Esophagus (tissue), 2 donors: ENCODE data around the gene KLC1. TPM values are rescaled to one million over a fixed set of nuclear protein-coding genes. Genes with fewer than 3 reads are reported as not detected.

ENCODE experiments used
- H3K27ac ChIP-seq, 2 donors: one replicate each; pipeline ENCODE4 v1.5.1; 2013; ENCODE audit warnings: low read depth in 2 of 2, mild to moderate bottlenecking in 2 of 2, inconsistent platforms in 1 of 2, low read length in 1 of 2, moderate library complexity in 1 of 2
- H3K27me3 ChIP-seq, 2 donors: one replicate each; pipeline ENCODE4 v1.6.1; 2013; ENCODE audit warnings: low read length in 2 of 2, control low read depth in 1 of 2, mild to moderate bottlenecking in 1 of 2; ENCODE audit not compliant: insufficient read depth in 2 of 2, control insufficient read depth in 1 of 2
- H3K36me3 ChIP-seq, 2 donors: one replicate each; pipeline ENCODE4 v1.6.1; 2013; ENCODE audit warnings: low read length in 1 of 2; ENCODE audit not compliant: control insufficient read depth in 2 of 2, insufficient read depth in 2 of 2
- H3K4me1 ChIP-seq, 2 donors: one replicate each; pipeline ENCODE4 v1.6.1; 2013; ENCODE audit warnings: low read length in 1 of 2; ENCODE audit not compliant: control insufficient read depth in 2 of 2, insufficient read depth in 2 of 2
- H3K4me3 ChIP-seq, 2 donors: one replicate each; pipeline ENCODE4 v1.5.1; 2013; ENCODE audit warnings: low read length in 2 of 2, mild to moderate bottlenecking in 2 of 2, low read depth in 1 of 2, moderate library complexity in 1 of 2
- H3K9me3 ChIP-seq, 2 donors: one replicate each; pipeline ENCODE4 v1.6.1; 2013; ENCODE audit warnings: mild to moderate bottlenecking in 2 of 2, low read depth in 1 of 2, low read length in 1 of 2, moderate library complexity in 1 of 2; ENCODE audit not compliant: control insufficient read depth in 2 of 2, insufficient read depth in 1 of 2
- WGBS, 2 donors: extraction: QIAGEN DNeasy Blood & Tissue Kit; methylation state at CpG; one replicate each; pipeline ENCODE4 v1.1.7; 2013; 5-methylcytosine and 5-hydroxymethylcytosine counted together
- polyA plus RNA-seq, 2 donors: library from polyadenylated mRNA; stranded (reverse); fragments of 200-250 nt; gene quantifications; one replicate each; pipeline ENCODE4 v1.2.3, GENCODE V29; 2013
- donor health status: healthy with polysubstance abuse.
- donor health status: Bipolar disorder and iron deficiency.

The KLC1 gene
- polyA plus RNA-seq, 2 donors, result 69.8 to 102 TPM

GRCh38 chr14:103692871-103693270 is 63.9 kb downstream of the KLC1 start:
- H3K9me3 ChIP-seq, result peaks cover 0 to 2% of the 10 kb centered on the region in 2 donors
- peaks cover 11 to 18% of the 10 kb centered on the region in 2 donors for H3K36me3 ChIP-seq
- WGBS, 2 donors, result 51 to 54% methylated on average over 12 of the region's 12 CpGs
- no peak overlapping the region for H3K4me3 ChIP-seq
- no peaks in the 10 kb centered on the region for H3K27me3 ChIP-seq
- H3K27ac ChIP-seq, result peak overlapping the region; percentile 76 to 93
- H3K4me1 ChIP-seq, result peaks cover 3 to 27% of the 10 kb centered on the region in 2 donors

GRCh38 chr14:103693515-103693914 is 64.5 kb downstream of the KLC1 start:
- peaks cover 11 to 22% of the 10 kb centered on the region in 2 donors for H3K36me3 ChIP-seq
- no peaks in the 10 kb centered on the region for H3K27me3 ChIP-seq
- H3K4me3 ChIP-seq, result no peak overlapping the region
- WGBS, 2 donors, result 51 to 63% methylated on average over 22 of the region's 22 CpGs
- H3K9me3 ChIP-seq, result peaks cover 0 to 2% of the 10 kb centered on the region in 2 donors
- H3K27ac ChIP-seq, result peak overlapping the region; percentile 78 to 93
- H3K4me1 ChIP-seq, result peaks cover 6 to 33% of the 10 kb centered on the region in 2 donors

DNA sequence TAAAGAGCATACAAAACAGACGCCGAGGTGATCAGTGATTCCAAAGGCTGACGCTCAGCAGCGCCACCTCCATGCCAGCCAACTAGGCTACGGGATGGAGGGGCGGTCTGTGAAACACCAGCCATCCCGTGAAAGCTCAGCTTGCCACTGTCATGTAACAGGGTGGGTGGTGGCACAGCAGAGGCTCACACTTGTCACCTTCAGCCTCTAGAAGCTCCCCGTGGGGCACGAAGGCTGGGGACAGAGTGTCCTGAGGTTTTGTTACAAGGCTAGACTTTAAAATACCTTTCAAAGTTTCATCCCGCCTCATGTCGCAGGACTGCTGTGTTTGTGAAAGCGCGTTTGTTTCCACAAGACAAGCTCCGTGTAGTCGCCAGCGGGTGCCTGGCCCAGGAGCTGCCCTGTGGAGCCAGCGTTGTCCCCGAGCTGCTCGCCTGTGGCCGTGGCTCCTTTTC is 65.6 kb downstream of the KLC1 start:
- H3K4me3 ChIP-seq, result no peak overlapping the region
- peaks cover 11 to 43% of the 10 kb centered on the region in 2 donors for H3K4me1 ChIP-seq
- peaks cover 0 to 2% of the 10 kb centered on the region in 2 donors for H3K9me3 ChIP-seq
- no peak overlapping the region for H3K27ac ChIP-seq
- H3K36me3 ChIP-seq, result peaks cover 14 to 27% of the 10 kb centered on the region in 2 donors
- WGBS, 2 donors, result 87 to 92% methylated on average over 20 of the region's 20 CpGs
- H3K27me3 ChIP-seq, result no peaks in the 10 kb centered on the region

GRCh38 chr14:103695296-103696069 is 66.5 kb downstream of the KLC1 start:
- H3K9me3 ChIP-seq, result peaks cover 0 to 2% of the 10 kb centered on the region in 2 donors
- H3K27ac ChIP-seq, result no peak overlapping the region
- no peaks in the 10 kb centered on the region for H3K27me3 ChIP-seq
- no peak overlapping the region for H3K4me3 ChIP-seq
- peaks cover 14 to 29% of the 10 kb centered on the region in 2 donors for H3K36me3 ChIP-seq
- WGBS, 2 donors, result 68 to 77% methylated on average over 14 of the region's 14 CpGs
- peaks cover 15 to 51% of the 10 kb centered on the region in 2 donors for H3K4me1 ChIP-seq

DNA sequence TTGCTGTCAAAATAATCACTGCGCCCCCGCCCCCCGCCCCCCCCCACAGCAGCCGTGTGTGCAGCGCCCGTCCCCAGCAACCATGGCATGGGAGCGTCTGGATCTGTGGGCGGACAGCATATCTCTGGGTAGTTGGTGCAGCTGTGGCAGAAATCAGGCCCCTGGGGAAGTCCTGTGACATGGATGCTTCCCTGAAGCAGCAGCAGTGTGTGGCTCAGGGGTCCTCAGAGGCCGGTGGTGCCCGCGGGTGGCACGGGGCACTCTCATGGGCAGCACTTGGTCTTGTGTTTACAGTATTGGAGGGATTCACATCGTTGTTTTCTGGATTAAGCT is 67.0 kb downstream of the KLC1 start:
- H3K4me1 ChIP-seq, result peaks cover 15 to 53% of the 10 kb centered on the region in 2 donors
- H3K4me3 ChIP-seq, result no peak overlapping the region
- peaks cover 0 to 2% of the 10 kb centered on the region in 2 donors for H3K9me3 ChIP-seq
- peaks cover 14 to 33% of the 10 kb centered on the region in 2 donors for H3K36me3 ChIP-seq
- no peak overlapping the region for H3K27ac ChIP-seq
- H3K27me3 ChIP-seq, result no peaks in the 10 kb centered on the region
- WGBS, 2 donors, result 61% methylated on average over 12 to 13 of the region's 13 CpGs

- peaks cover 15 to 53% of the 10 kb centered on the region in 2 donors for H3K4me1 ChIP-seq
- no peaks in the 10 kb centered on the region for H3K27me3 ChIP-seq
- peaks cover 14 to 33% of the 10 kb centered on the region in 2 donors for H3K36me3 ChIP-seq
- H3K9me3 ChIP-seq, result peaks cover 0 to 2% of the 10 kb centered on the region in 2 donors
- H3K4me3 ChIP-seq, result no peak overlapping the region
- WGBS, 2 donors, result 31 to 43% methylated on average over 17 of the region's 17 CpGs
- peak overlapping the region; percentile 21 to 70 for H3K27ac ChIP-seq
Measured at GRCh38 chr14:103696466-103697071, 67.6 kb downstream of the KLC1 start.

DNA sequence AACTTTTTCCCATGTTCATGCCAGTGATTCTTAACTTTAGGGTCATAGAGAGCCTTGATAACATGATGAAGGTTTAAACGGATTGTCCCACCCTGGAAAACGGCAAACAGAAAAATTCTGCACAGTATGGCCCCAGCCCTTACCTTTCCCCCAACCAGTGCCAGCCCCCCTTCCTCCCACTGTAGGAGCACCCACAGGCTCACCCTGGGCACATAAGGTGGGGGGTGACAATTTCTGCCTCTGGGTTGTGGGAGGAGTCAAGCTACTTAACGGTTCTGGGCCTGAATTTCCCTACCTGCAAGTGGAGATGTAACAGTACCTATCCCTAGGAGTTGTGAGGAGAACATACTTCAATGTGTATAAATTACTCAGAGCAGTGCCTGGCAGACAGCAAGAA is 68.2 kb downstream of the KLC1 start:
- Histone ChIP-seq H3K36me3 (peaks cover 16 to 35% of the 10 kb centered on the region in 2 donors), H3K4me3 (no peak overlapping the region), H3K9me3 (peaks cover 0 to 4% of the 10 kb centered on the region in 2 donors), H3K4me1 (peaks cover 14 to 52% of the 10 kb centered on the region in 2 donors), H3K27me3 (no peaks in the 10 kb centered on the region), H3K27ac (no peak overlapping the region)
- 19 to 48% methylated on average over 3 of the region's 3 CpGs for WGBS, 2 donors

- Histone ChIP-seq H3K4me3 (no peak overlapping the region), H3K27me3 (no peaks in the 10 kb centered on the region), H3K36me3 (peaks cover 15 to 36% of the 10 kb centered on the region in 2 donors), H3K4me1 (peaks cover 12 to 50% of the 10 kb centered on the region in 2 donors), H3K9me3 (peaks cover 0 to 4% of the 10 kb centered on the region in 2 donors), H3K27ac (peak overlapping the region; percentile 54 to 89)
- 76 to 86% methylated on average over 14 of the region's 14 CpGs for WGBS, 2 donors
Measured at GRCh38 chr14:103697603-103698379, 68.8 kb downstream of the KLC1 start.
